Muscle layer of duodenum (tissue), 2 donors: ENCODE measurements around the gene VPS39.

ENCODE experiments used
- H3K27ac ChIP-seq: one replicate; pipeline ENCODE4 v1.7.0; 2013; ENCODE audit warnings: mild to moderate bottlenecking, low read length
- H3K27me3 ChIP-seq: one replicate; pipeline ENCODE4 v1.7.0; 2013; ENCODE audit warnings: low read depth, mild to moderate bottlenecking, control low read depth, low read length
- H3K36me3 ChIP-seq, 2 donors: one replicate each; pipeline ENCODE4 v1.7.0; 2013; ENCODE audit warnings: low read length in 2 of 2, control low read depth in 1 of 2, mild to moderate bottlenecking in 1 of 2; ENCODE audit not compliant: insufficient read depth in 2 of 2, control insufficient read depth in 1 of 2
- H3K4me1 ChIP-seq, 2 donors: one replicate each; pipeline ENCODE4 v1.7.0; 2013; ENCODE audit warnings: low read length in 2 of 2, mild to moderate bottlenecking in 2 of 2, control low read depth in 1 of 2, moderate library complexity in 1 of 2; ENCODE audit not compliant: insufficient read depth in 2 of 2, control insufficient read depth in 1 of 2
- H3K4me3 ChIP-seq, 2 donors: one replicate each; pipeline ENCODE4 v1.7.0; 2013; ENCODE audit warnings: low read length in 2 of 2, low read depth in 1 of 2, mild to moderate bottlenecking in 1 of 2
- H3K9me3 ChIP-seq, 2 donors: one replicate each; pipeline ENCODE4 v1.7.0; 2013; ENCODE audit warnings: low read length in 2 of 2, control low read depth in 1 of 2, mild to moderate bottlenecking in 1 of 2; ENCODE audit not compliant: control insufficient read depth in 1 of 2
- donor health status: healthy.

VPS39 gene

GRCh38 chr15:42198516-42198915 lies 9.6 kb downstream of the VPS39 start:
- Histone ChIP-seq H3K36me3 (peaks cover 28 to 31% of the 10 kb centered on the region in 2 donors), H3K4me3 (no peak overlapping the region), H3K4me1 (no peaks in the 10 kb centered on the region), H3K27me3 (no peaks in the 10 kb centered on the region), H3K27ac (no peak overlapping the region), H3K9me3 (no peaks in the 10 kb centered on the region)

GRCh38 chr15:42194513-42194912 lies 13.6 kb downstream of the VPS39 start:
- Histone ChIP-seq H3K36me3 (peaks cover 47% of the 10 kb centered on the region in 2 donors), H3K4me3 (no peak overlapping the region), H3K4me1 (no peaks in the 10 kb centered on the region), H3K9me3 (no peaks in the 10 kb centered on the region), H3K27me3 (no peaks in the 10 kb centered on the region), H3K27ac (no peak overlapping the region)

GRCh38 chr15:42193383-42193782 lies 14.7 kb downstream of the VPS39 start:
- Histone ChIP-seq H3K4me1 (no peaks in the 10 kb centered on the region), H3K27ac (no peak overlapping the region), H3K36me3 (peaks cover 38 to 46% of the 10 kb centered on the region in 2 donors), H3K9me3 (no peaks in the 10 kb centered on the region), H3K4me3 (no peak overlapping the region), H3K27me3 (no peaks in the 10 kb centered on the region)

- H3K9me3 ChIP-seq, result no peaks in the 10 kb centered on the region
- H3K27me3 ChIP-seq, result no peaks in the 10 kb centered on the region
- no peak overlapping the region for H3K27ac ChIP-seq
- H3K4me1 ChIP-seq, result no peaks in the 10 kb centered on the region
- no peak overlapping the region for H3K4me3 ChIP-seq
- peaks cover 44 to 51% of the 10 kb centered on the region in 2 donors for H3K36me3 ChIP-seq
These were observed 16.3 kb downstream of the VPS39 start for GRCh38 chr15:42191610-42192346.

GRCh38 chr15:42190370-42190769 lies 17.7 kb downstream of the VPS39 start:
- no peak overlapping the region for H3K27ac ChIP-seq
- peaks cover 54 to 66% of the 10 kb centered on the region in 2 donors for H3K36me3 ChIP-seq
- H3K9me3 ChIP-seq, result no peaks in the 10 kb centered on the region
- no peaks in the 10 kb centered on the region for H3K27me3 ChIP-seq
- no peak overlapping the region for H3K4me3 ChIP-seq
- H3K4me1 ChIP-seq, result no peaks in the 10 kb centered on the region

- H3K4me1 ChIP-seq, result no peaks in the 10 kb centered on the region
- no peak overlapping the region for H3K4me3 ChIP-seq
- peaks cover 67 to 80% of the 10 kb centered on the region in 2 donors for H3K36me3 ChIP-seq
- no peaks in the 10 kb centered on the region for H3K9me3 ChIP-seq
- no peak overlapping the region for H3K27ac ChIP-seq
- no peaks in the 10 kb centered on the region for H3K27me3 ChIP-seq
These were observed 22.3 kb downstream of the VPS39 start for GRCh38 chr15:42185801-42186200.

GRCh38 chr15:42184736-42185135 lies 23.4 kb downstream of the VPS39 start:
- H3K36me3 ChIP-seq, result peaks cover 61 to 76% of the 10 kb centered on the region in 2 donors
- H3K9me3 ChIP-seq, result no peaks in the 10 kb centered on the region
- H3K4me3 ChIP-seq, result no peak overlapping the region
- H3K27me3 ChIP-seq, result no peaks in the 10 kb centered on the region
- no peaks in the 10 kb centered on the region for H3K4me1 ChIP-seq
- no peak overlapping the region for H3K27ac ChIP-seq

- no peaks in the 10 kb centered on the region for H3K4me1 ChIP-seq
- no peaks in the 10 kb centered on the region for H3K9me3 ChIP-seq
- no peak overlapping the region for H3K27ac ChIP-seq
- no peaks in the 10 kb centered on the region for H3K27me3 ChIP-seq
- H3K4me3 ChIP-seq, result no peak overlapping the region
- peaks cover 64 to 78% of the 10 kb centered on the region in 2 donors for H3K36me3 ChIP-seq
These were observed 23.8 kb downstream of the VPS39 start for GRCh38 chr15:42184296-42184695.

- Histone ChIP-seq H3K27me3 (no peaks in the 10 kb centered on the region), H3K36me3 (peaks cover 64 to 75% of the 10 kb centered on the region in 2 donors), H3K27ac (no peak overlapping the region), H3K9me3 (no peaks in the 10 kb centered on the region), H3K4me1 (no peaks in the 10 kb centered on the region), H3K4me3 (no peak overlapping the region)
These were observed 25.1 kb downstream of the VPS39 start for GRCh38 chr15:42182961-42183360.

GRCh38 chr15:42182328-42182886 lies 25.7 kb downstream of the VPS39 start:
- Histone ChIP-seq H3K36me3 (peaks cover 60 to 73% of the 10 kb centered on the region in 2 donors), H3K27ac (no peak overlapping the region), H3K4me1 (no peaks in the 10 kb centered on the region), H3K4me3 (no peak overlapping the region), H3K27me3 (no peaks in the 10 kb centered on the region), H3K9me3 (no peaks in the 10 kb centered on the region)

- no peaks in the 10 kb centered on the region for H3K9me3 ChIP-seq
- no peaks in the 10 kb centered on the region for H3K27me3 ChIP-seq
- no peak overlapping the region for H3K4me3 ChIP-seq
- H3K27ac ChIP-seq, result no peak overlapping the region
- H3K4me1 ChIP-seq, result no peaks in the 10 kb centered on the region
- H3K36me3 ChIP-seq, result peaks cover 44 to 62% of the 10 kb centered on the region in 2 donors
These were observed 30.0 kb downstream of the VPS39 start for GRCh38 chr15:42178056-42178455.

- peaks cover 50 to 75% of the 10 kb centered on the region in 2 donors for H3K36me3 ChIP-seq
- no peaks in the 10 kb centered on the region for H3K9me3 ChIP-seq
- no peaks in the 10 kb centered on the region for H3K27me3 ChIP-seq
- H3K27ac ChIP-seq, result no peak overlapping the region
- no peak overlapping the region for H3K4me3 ChIP-seq
- H3K4me1 ChIP-seq, result no peaks in the 10 kb centered on the region
These were observed 32.4 kb downstream of the VPS39 start for GRCh38 chr15:42175671-42176070.
